ENCODE data around the gene UNC50.

UNC50 gene

GRCh38 chr2:98606431-98606830 lies 2.0 kb upstream of the UNC50 start:
- H3K4me2 ChIP-seq, result no peak overlapping the region
- H3K4me3 ChIP-seq (IDR thresholded peaks at IDR 0.05; ENCODE audit: insufficient read depth, low read depth, low read length), result no peak overlapping the region

DNA sequence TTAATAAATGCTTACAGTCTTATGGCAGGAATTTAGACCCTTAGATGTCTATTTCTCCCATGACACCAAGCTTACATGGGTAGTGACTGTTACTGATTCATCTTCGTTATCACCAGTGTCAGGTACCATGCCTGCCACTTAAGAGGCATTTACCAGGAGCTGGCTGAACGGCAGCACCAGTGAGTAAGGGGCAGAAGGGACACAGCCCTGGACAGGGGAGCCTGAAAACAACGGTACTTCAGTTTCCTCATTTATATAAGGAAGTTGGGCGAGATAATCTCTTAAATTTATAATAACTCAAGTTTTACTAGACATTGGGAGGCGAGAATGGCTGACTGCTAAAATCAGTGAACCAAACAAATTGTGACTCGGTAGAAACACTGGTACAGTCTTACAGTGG lies 1.3 kb upstream of the UNC50 start:
- H3K4me1 ChIP-seq (ENCODE audit: low read depth, poor library complexity, severe bottlenecking), result peaks cover 22% of the 10 kb centered on the region
- H3K79me2 ChIP-seq (ENCODE audit: insufficient read depth, low read depth), result peaks cover 23% of the 10 kb centered on the region
- no peaks in the 10 kb centered on the region for H3K36me3 ChIP-seq (ENCODE audit: insufficient read depth)
- no peak overlapping the region for H3K27ac ChIP-seq
- H4K20me1 ChIP-seq (ENCODE audit: insufficient read depth), result no peaks in the 10 kb centered on the region
- H3K27me3 ChIP-seq (ENCODE audit: insufficient read depth, low read depth), result no peaks in the 10 kb centered on the region
- H3K4me2 ChIP-seq, result peak overlapping the region; percentile 95
- no peak overlapping the region for H2AFZ ChIP-seq (ENCODE audit: low read depth)
- H3K9ac ChIP-seq, result peak overlapping the region; percentile 93; the same call in 1 of the 2 replicates
- no peak overlapping the region for H3K4me3 ChIP-seq (IDR thresholded peaks at IDR 0.05; ENCODE audit: insufficient read depth, low read depth, low read length)
- TF ChIP-seq, protein P1, sequence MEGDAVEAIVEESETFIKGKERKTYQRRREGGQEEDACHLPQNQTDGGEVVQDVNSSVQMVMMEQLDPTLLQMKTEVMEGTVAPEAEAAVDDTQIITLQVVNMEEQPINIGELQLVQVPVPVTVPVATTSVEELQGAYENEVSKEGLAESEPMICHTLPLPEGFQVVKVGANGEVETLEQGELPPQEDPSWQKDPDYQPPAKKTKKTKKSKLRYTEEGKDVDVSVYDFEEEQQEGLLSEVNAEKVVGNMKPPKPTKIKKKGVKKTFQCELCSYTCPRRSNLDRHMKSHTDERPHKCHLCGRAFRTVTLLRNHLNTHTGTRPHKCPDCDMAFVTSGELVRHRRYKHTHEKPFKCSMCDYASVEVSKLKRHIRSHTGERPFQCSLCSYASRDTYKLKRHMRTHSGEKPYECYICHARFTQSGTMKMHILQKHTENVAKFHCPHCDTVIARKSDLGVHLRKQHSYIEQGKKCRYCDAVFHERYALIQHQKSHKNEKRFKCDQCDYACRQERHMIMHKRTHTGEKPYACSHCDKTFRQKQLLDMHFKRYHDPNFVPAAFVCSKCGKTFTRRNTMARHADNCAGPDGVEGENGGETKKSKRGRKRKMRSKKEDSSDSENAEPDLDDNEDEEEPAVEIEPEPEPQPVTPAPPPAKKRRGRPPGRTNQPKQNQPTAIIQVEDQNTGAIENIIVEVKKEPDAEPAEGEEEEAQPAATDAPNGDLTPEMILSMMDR (conservative IDR thresholded peaks at IDR 0.05; ENCODE audit: low read depth, low read length), result no peak

More at GRCh38 chr2:98606431-98606830, 2.0 kb upstream of the UNC50 start:
- Histone ChIP-seq H3K27ac (no peak overlapping the region), H3K4me1 (ENCODE audit: low read depth, poor library complexity, severe bottlenecking) (peaks cover 22% of the 10 kb centered on the region), H3K27me3 (ENCODE audit: insufficient read depth, low read depth) (no peaks in the 10 kb centered on the region), H3K9ac (no peak overlapping the region), H3K36me3 (ENCODE audit: insufficient read depth) (no peaks in the 10 kb centered on the region), H3K79me2 (ENCODE audit: insufficient read depth, low read depth) (peaks cover 23% of the 10 kb centered on the region), H4K20me1 (ENCODE audit: insufficient read depth) (no peaks in the 10 kb centered on the region), H2AFZ (ENCODE audit: low read depth) (no peak overlapping the region)
- TF ChIP-seq, protein P1 (conservative IDR thresholded peaks at IDR 0.05; ENCODE audit: low read depth, low read length), result no peak

GRCh38 chr2:98607741-98608115 lies 661 bp upstream of the UNC50 start:
- Histone ChIP-seq H4K20me1 (ENCODE audit: insufficient read depth) (no peaks in the 10 kb centered on the region), H3K4me3 (IDR thresholded peaks at IDR 0.05; ENCODE audit: insufficient read depth, low read depth, low read length) (no peak overlapping the region), H3K4me2 (peak overlapping the region; percentile 95), H3K79me2 (ENCODE audit: insufficient read depth, low read depth) (peaks cover 23% of the 10 kb centered on the region), H2AFZ (ENCODE audit: low read depth) (peak overlapping the region; percentile 98), H3K4me1 (ENCODE audit: low read depth, poor library complexity, severe bottlenecking) (peaks cover 22% of the 10 kb centered on the region), H3K36me3 (ENCODE audit: insufficient read depth) (no peaks in the 10 kb centered on the region), H3K9ac (peak overlapping the region; percentile 93), H3K27me3 (ENCODE audit: insufficient read depth, low read depth) (no peaks in the 10 kb centered on the region), H3K27ac (peak overlapping the region; percentile 76)
- TF ChIP-seq, protein P1 (conservative IDR thresholded peaks at IDR 0.05; ENCODE audit: low read depth, low read length), result no peak

DNA sequence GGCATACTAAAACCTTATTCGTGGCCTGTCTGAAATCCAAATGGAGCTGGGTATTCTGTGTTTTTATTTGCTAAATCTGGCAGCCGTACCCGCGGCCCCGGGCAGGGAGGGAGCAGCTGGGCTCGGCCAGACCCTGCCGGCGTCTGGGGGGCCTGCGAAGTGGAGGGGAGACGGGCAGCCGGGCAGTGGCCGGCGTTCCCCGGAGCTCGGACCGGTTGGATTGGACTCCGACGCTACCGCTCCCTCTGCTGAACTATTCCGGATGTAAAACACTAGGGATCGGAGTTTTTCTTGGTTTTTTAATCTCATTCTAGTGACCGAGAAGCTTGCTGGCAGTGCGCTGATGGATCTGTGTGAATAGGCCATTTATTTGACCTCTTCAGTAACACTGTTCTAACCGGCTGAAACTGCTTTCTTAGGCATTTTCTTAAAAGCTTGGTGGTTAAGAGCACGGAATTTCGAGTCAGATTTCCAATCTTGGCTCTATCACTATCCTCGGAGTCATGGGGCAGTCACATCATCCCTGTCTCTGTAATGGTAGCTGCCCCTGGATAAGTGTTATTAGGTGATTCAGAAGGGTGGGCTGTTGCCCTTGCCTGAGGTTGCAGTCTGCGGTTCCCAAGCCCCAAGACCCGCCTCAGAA lies 694 bp downstream of the UNC50 start:
- Histone ChIP-seq H3K4me3 (IDR thresholded peaks at IDR 0.05; ENCODE audit: insufficient read depth, low read depth, low read length) (peak overlapping the region; percentile 87), H4K20me1 (ENCODE audit: insufficient read depth) (no peaks in the 10 kb centered on the region), H3K27me3 (ENCODE audit: insufficient read depth, low read depth) (no peaks in the 10 kb centered on the region), H3K36me3 (ENCODE audit: insufficient read depth) (no peaks in the 10 kb centered on the region), H3K27ac (peak overlapping the region; percentile 76), H2AFZ (ENCODE audit: low read depth) (peak overlapping the region; percentile 98), H3K9ac (peak overlapping the region; percentile 93), H3K4me1 (ENCODE audit: low read depth, poor library complexity, severe bottlenecking) (peaks cover 22% of the 10 kb centered on the region), H3K79me2 (ENCODE audit: insufficient read depth, low read depth) (peaks cover 23% of the 10 kb centered on the region), H3K4me2 (peak overlapping the region; percentile 80)
- TF ChIP-seq, protein P1 (conservative IDR thresholded peaks at IDR 0.05; ENCODE audit: low read depth, low read length), result no peak

Data from KMS-11 (cell line).